Panc1 (cell line): ENCODE results near the gene VAPB. TPM values are rescaled to one million over a fixed set of nuclear protein-coding genes. Genes with fewer than 3 reads are reported as not detected.

ENCODE experiments used
- ATAC-seq: fragments of 200-7000 bp; cut with Tn5 transposase; 2 replicates; pipeline ENCODE4 v1.9.1; 2020; ENCODE audit warnings: mild to moderate bottlenecking, moderate library complexity
- BruUV-seq: library from RNA; stranded (reverse); fragments of 400-500 nt; replicated peaks from 2 replicates; lab custom pipeline; 2021; lab: Mats Ljungman, UMichigan
- CTCF ChIA-PET: fragments of 300-600 bp; sonication (Branson Sonifier 250); formaldehyde crosslinking; loops from one replicate; lab custom pipeline; 2022; ENCODE audit warnings: antibody characterized with exemption; lab: Charles Lee
- POLR2A ChIA-PET: fragments of 300-600 bp; sonication (Branson Sonifier 250); formaldehyde crosslinking; loops from one replicate; lab custom pipeline; 2022; ENCODE audit warnings: antibody characterized with exemption; lab: Charles Lee
- DNase-seq: peaks from one replicate; pipeline ENCODE4 v3.0.0-alpha.2; 2010; ENCODE audit warnings: low read depth, low spot score
- H3K27ac ChIP-seq: 2 replicates; pipeline ENCODE4 v1.5.1; 2011; ENCODE audit warnings: mild to moderate bottlenecking, low read length, inconsistent platforms
- H3K27me3 ChIP-seq: fragments of 200-500 bp; sonication (Bioruptor generic); 2 replicates; pipeline ENCODE4 v1.6.0; 2014; ENCODE audit warnings: low read length, inconsistent platforms; ENCODE audit not compliant: control insufficient read depth, insufficient read depth
- H3K36me3 ChIP-seq: fragments of 200-500 bp; sonication (Bioruptor generic); 2 replicates; pipeline ENCODE4 v1.5.1; 2014; ENCODE audit warnings: inconsistent platforms, mild to moderate bottlenecking, low read length, moderate library complexity; ENCODE audit not compliant: control insufficient read depth, insufficient read depth
- H3K4me1 ChIP-seq: 2 replicates; pipeline ENCODE4 v1.5.1; 2011; ENCODE audit warnings: inconsistent platforms, mild to moderate bottlenecking, low read length, moderate library complexity; ENCODE audit not compliant: control insufficient read depth, insufficient read depth
- H3K4me3 ChIP-seq, 2 experiments: 2 replicates each; pipeline ENCODE4 v1.5.1; 2011 to 2012; ENCODE audit warnings: low read depth in 2 of 2, low read length in 2 of 2, mild to moderate bottlenecking in 2 of 2, inconsistent platforms in 1 of 2, moderate library complexity in 1 of 2
- H3K9me3 ChIP-seq: fragments of 200-500 bp; sonication (Bioruptor generic); 2 replicates; pipeline ENCODE4 v1.5.1; 2014; ENCODE audit warnings: low read depth, mild to moderate bottlenecking, inconsistent platforms, low read length, moderate library complexity; ENCODE audit not compliant: control insufficient read depth, insufficient read depth
- CTCF ChIP-seq: fragments of 450-650 bp; IDR thresholded peaks from 2 replicates; pipeline ENCODE4 v1.5.1; 2017; ENCODE audit warnings: mild to moderate bottlenecking
- POLR2AphosphoS5 ChIP-seq: IDR thresholded peaks from 2 replicates; pipeline ENCODE4 v1.6.1; 2012; ENCODE audit warnings: mild to moderate bottlenecking, low read depth, low read length, moderate library complexity
- REST ChIP-seq, 2 experiments: IDR thresholded peaks; 2 replicates each; pipeline ENCODE4 v1.6.1; 2011 to 2012; ENCODE audit warnings: low read depth in 2 of 2, control low read depth in 1 of 2, low read length in 1 of 2, mild to moderate bottlenecking in 1 of 2, moderate library complexity in 1 of 2; ENCODE audit not compliant: insufficient read depth in 1 of 2
- SIN3A ChIP-seq: IDR thresholded peaks from 2 replicates; pipeline ENCODE4 v1.6.1; 2012; ENCODE audit warnings: low read depth, mild to moderate bottlenecking, low read length, moderate library complexity, borderline replicate concordance; ENCODE audit not compliant: insufficient read depth
- TCF7L2 ChIP-seq: IDR thresholded peaks from 2 replicates; pipeline ENCODE4 v1.6.1; 2011; ENCODE audit warnings: mild to moderate bottlenecking, low read depth, low read length, inconsistent platforms
- in situ Hi-C: cut with HindIII; loops from 2 replicates; pipeline ENCODE4 v1.10.0; 2016; ENCODE audit warnings: low sequenced_read_pairs, low pct_unique_long_range_greater_than_20kb
- intact Hi-C: fragments of 100-400 bp; cut with micrococcal nuclease; formaldehyde crosslinking; loops from one replicate; pipeline ENCODE4 v1.10.0; 2022; ENCODE audit not compliant: unreplicated experiment
- total RNA-seq: library from RNA; stranded (reverse); gene quantifications from one replicate; pipeline ENCODE4 v1.2.1, GENCODE V29; 2021; ENCODE audit not compliant: unreplicated experiment

The VAPB gene
- total RNA-seq, 1 experiment from 2014 or later, result 50.9 TPM

DNA sequence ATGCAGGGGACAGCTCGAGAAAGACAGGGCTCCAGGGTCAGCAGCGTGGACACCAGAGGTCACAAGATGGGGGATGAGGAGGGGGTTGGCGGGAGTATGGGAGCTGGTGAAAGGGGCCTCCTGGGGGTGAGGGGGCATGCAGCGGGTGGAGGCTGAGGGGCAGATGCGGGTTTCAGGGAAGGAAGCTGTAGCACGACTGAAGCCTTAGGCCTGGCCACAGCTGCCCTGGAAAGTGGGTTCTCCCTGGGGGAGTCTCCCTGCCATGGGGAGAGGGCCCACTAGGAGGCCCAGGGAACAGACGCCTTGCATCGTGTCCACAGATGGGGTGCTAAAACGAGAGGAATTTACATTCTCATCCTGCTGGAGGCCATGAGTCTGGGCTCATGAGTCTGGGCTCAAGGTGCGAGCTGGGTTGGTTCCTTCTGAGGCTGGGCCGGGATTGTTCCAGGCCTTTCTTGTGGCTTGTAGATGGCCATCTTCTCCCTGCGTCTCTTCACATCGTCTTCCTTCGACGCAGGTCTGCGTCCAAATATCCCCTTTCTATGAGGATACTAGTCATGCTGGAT, 108.1 kb downstream of the VAPB start:
- no peak for DNase-seq
- ChIA-PET POLR2A (no interaction called here), CTCF (no interaction called here)
- no peak for TF ChIP-seq TCF7L2
- no peak overlapping the region for H3K4me3 ChIP-seq
- intact Hi-C loops, result no loop called here
- no peaks in the 10 kb centered on the region for H3K4me1 ChIP-seq
- no peak overlapping the region for H3K27ac ChIP-seq
- in situ Hi-C loops, result no loop called here
- no peaks in the 10 kb centered on the region for H3K9me3 ChIP-seq
- no peak for ATAC-seq
- BruUV-seq, result no TSS peak
- H3K36me3 ChIP-seq, result no peaks in the 10 kb centered on the region
- H3K27me3 ChIP-seq, result no peaks in the 10 kb centered on the region

- no peaks in the 10 kb centered on the region for H3K36me3 ChIP-seq
- H3K9me3 ChIP-seq, result no peaks in the 10 kb centered on the region
- ATAC-seq (no peak), DNase-seq (no peak)
- H3K27ac ChIP-seq, result no peak overlapping the region
- TF ChIP-seq POLR2AphosphoS5 (no peak), REST (IDR thresholded peaks at IDR 0.05; ENCODE audit: insufficient read depth in 1 of 2, low read depth in 2 of 2, low read length in 1 of 2) (no peak), TCF7L2 (no peak), SIN3A (no peak), CTCF (no peak)
- ChIA-PET CTCF (no interaction called here), POLR2A (interaction anchor here (0.6 kb wide), 1 partner anchor 33 kb away, joined by 4 read pairs; no protein-coding TSS in a partner anchor)
- BruUV-seq, result no TSS peak
- intact Hi-C loops, result no loop called here
- H3K27me3 ChIP-seq, result no peaks in the 10 kb centered on the region
- in situ Hi-C loops, result no loop called here
- H3K4me3 ChIP-seq, result no peak overlapping the region
- H3K4me1 ChIP-seq, result no peaks in the 10 kb centered on the region
These were observed 108.9 kb downstream of the VAPB start for GRCh38 chr20:58497724-58498469.
